Measurements from ENCODE around the gene UBL7.
A peak's percentile ranks its signal among the peaks of the same experiment; 100 is the strongest.

The UBL7 gene

DNA sequence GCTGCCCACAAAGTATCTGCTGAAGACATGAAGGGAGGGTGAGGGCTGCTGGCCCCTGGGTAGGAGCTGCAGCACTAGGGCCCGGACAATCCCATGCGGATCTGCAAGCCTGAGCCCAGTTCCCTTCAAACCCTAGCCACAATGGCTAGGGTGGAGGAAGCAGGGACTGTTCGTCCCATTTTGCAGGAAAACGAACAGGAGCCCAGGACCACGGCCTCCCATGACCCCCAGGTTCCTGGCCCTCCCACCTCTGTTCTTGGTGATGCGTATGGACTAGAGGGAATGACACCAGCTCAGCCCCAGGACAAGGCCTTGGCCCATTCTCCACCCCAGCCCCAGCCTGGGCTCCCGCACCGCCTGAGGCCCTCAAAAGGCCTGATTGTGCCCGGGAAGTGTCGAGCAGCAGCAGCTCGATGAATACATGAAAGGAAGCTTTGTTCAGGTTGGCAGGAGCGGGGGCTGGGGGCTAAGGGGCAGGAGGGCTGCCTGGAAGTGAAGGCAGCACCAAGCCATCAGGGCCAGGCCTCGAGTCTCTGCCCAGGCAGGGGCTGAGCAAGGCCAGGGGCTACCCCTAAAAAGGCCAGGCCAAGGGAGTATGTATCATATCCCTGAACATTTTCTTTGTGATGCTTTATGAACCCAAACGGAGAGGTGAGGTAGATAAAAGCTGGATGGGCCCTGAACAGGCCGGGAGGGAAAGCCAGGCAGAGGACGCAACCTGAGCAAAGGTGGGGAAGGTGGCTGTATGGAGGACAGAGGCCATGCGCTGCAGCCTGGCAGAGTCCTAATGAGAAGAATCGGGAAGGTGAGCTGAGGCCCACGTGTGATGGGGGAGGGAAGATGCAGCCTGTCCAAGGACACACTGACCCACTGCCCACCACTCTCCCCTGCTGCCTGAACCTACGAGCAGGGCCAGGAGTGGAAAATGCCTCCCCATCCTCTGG lies 39.4 kb downstream of the UBL7 start:
- DNase-seq, result no peak

DNA sequence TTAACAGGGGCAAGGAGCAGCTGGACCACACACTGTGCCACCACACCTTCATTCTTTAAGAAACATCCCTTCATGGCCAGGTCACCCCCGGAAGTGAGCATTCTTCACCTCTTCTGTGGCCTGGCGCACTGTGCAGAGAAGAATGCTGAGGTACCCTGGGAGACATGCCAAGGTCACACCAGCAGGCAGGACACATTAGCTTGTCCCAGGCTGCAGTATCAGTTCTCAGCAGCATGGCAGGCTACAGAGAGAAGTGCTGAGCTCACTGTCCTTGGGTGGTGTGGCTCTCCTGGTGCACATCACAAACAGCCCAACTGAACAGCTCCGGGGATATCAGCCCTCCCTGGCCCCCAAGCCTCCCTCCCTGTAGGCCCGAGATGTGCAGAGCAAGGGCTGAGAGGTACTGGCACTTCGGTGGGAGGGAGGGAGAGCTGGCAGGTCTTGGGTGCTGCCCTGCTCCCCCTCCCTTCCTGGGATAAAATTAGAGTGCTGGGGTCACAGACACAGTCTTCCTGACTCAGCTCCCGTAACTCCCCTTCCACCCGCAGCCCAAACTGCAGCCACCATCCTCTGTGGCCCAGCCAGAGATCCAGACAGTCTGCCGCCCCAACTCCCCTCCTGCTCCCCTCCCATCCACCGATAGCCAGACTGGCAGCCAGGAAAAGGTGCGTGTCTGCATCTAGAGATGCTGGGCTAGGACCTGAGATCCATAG lies 40.6 kb downstream of the UBL7 start:
- DNase-seq, result peak; percentile 83

GRCh38 chr15:74419432-74419831 lies 41.5 kb downstream of the UBL7 start:
- DNase-seq, result no peak

- no peak for DNase-seq
Measured at GRCh38 chr15:74418575-74419338, 42.2 kb downstream of the UBL7 start.

GRCh38 chr15:74417670-74418069 lies 43.3 kb downstream of the UBL7 start:
- no peak for DNase-seq

GRCh38 chr15:74417225-74417624 lies 43.7 kb downstream of the UBL7 start:
- DNase-seq, result no peak

DNA sequence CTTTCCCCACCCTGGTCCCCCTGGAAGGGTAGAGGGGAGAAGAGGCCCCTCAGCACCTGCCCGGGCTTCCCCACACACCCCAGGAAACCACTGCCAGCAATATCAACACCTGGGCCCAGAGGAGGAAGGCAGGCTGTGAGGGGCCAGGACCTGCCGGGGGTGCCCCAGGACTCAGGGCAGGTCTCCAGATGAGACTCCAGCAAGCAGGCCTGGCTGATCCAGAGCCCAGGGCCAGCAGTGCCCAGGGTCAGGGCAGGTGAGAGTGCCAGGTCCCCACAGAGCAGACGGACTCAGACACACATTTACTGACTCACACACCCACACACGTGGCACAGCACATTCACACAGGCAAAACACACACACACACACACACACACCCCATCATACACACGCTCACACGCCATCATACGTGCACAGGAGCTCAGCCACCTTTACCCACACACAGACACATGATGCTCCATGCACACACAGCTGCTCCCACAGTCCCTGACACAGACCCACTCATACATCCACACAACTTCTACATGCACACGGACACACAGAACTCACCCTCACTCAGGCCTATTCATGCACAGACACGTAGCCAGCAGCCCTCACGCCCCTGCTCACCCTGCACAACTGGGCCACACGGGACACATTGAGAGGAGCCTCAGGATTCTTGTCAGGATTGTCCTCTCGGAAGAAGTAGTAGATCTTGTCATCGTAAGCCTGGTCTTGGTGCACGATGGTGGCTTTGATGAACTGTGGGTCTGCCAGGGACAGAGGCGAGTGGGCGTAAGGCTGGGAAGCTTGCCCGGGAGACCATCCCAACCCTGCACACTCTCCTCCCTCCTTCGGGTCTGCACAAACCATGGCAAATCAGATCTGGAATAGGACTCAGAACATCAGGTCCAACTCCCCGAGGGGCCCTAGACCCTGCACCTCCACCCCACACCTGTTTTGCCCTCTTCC lies 44.7 kb downstream of the UBL7 start:
- no peak for DNase-seq

DNA sequence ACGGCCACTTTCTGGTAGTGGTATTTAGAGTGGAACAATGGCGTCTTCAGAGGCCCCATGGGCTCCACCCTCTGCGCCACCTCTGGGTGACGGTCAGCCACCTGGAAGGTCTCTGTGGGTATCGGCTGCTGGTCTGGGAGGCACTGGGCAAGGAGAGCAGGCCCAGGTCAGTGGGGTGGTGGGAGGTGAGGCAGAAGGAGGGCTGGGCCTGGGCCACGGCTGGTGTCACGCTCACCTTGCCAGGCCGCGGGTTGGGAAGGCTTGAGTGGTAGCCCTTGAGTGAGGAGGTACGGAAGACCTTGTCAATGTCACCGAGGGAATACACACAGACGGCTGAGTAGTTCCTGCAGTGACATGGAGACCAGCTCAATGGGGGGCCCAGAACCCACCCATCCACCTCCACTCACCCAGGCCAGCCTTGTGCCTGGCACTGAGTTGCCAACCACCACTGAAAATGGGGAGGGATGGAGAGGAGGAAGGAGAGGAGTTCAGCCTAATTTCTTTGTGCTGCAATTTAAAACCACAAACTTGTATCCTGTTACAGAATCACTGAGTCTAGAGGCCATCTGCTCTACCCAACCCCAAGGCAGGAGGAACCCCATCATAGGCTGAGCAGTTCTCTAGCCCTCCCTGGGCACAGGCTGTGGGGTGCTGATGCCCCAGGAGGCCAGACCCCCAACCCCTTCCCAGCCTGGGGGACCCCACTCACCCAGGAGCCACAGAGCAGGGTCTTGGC lies 46.2 kb downstream of the UBL7 start:
- DNase-seq, result no peak

DNA sequence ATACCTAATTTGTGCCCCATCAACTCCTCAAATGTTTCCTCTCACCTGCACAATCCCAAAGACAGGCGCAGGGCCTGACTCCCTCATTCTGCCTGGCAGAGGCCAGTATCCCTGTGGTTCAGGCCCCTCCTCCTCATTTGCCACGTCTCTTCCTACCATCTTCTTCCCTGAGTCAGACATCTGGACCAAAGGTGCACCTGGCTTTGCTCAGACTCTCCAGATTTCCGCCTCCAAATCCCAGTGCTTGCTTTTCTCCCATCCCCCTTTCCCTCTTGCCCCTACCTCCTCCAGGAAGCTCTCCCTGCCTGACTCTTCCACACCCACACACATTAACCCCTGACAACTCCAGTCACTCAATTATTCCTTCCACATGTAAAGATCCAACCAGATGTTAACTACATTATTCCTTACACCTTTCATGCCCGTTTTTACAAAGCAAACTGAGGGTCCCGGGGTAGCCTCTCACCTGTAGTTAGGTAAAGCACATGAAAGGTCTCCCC lies 46.8 kb downstream of the UBL7 start:
- no peak for DNase-seq

- DNase-seq, result no peak
Measured at GRCh38 chr15:74413350-74414080, 47.4 kb downstream of the UBL7 start.

- no peak for DNase-seq
Measured at GRCh38 chr15:74412159-74412558, 48.8 kb downstream of the UBL7 start.

DNA sequence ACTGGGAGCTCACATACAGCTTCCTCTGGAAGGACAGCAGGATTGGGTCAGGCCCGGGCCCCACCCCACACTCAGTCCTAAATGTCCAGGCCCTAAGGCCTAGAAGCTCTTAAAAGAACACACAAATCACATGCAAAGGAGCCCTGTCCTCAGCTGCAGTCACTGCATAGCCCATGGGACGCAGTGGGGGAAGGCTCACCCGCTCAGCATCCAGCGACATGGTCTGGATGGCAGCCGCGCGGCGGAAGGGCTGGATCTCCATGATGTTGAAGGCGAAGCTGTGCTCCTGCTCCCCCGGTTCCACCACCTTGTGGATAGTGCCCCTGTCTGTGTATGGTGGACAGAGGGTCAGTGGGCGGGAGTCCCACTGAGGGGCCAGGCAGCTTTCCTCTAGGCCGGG lies 49.3 kb downstream of the UBL7 start:
- DNase-seq, result no peak

GRCh38 chr15:74410502-74410901 lies 50.5 kb downstream of the UBL7 start:
- DNase-seq, result no peak

DNA sequence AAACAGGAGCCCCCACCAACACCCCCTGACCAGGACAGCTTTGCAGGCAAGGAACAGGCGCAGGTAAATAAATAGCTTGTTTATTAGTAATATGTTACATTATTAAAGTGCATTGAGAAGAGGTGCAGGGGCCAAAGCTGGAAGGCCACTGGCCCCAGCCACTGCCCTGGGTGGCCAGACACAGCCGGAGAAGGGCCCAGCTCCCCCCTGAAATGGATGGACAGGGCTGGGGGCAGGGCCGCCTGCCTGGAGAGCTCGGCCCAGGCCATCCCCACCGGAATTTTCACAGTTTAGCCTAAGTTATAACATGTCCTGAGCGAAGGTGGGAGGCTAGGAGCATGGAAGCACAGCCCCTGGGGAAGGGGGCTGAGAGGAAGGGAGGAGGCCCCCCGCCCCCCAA lies 51.7 kb downstream of the UBL7 start:
- DNase-seq, result no peak

- DNase-seq, result no peak
Measured at GRCh38 chr15:74408815-74409214, 52.1 kb downstream of the UBL7 start.

- DNase-seq, result no peak
Measured at GRCh38 chr15:74408385-74408784, 52.6 kb downstream of the UBL7 start.

DNA sequence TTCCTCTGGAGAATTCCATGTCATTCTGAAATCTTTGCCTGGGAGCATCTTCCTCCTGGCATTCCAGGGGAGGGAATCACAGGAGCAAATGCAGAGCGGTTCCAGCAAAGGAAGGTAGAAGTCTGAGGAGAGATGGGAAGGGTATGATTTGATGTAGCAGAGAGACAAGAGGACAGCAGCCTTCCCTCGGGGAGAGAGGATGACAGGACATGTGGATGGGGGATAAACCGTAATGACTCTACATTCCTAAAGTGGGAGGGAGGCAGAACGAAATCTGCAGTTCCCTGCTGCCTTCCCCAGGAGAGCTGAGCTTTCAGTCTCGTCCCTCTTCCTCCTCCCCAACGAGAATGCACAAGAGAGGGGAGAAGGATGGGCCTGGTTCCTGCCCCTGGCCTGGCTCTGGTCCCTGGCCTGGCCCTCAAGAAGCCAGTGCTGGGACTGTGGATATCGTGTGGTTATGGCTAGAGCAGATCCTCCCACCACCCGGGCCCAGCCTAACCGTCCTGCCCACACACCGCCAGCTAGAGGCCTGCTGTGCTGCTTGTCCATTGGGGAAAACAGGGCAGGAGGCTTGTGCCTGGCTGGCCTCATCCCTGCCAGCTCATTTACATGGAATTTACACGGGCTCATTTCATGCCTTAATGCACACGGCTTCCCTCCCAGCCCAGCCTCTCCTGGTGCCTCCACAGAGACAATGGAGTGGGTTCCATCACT lies 53.8 kb downstream of the UBL7 start:
- DNase-seq, result peak; percentile 53

GRCh38 chr15:74406517-74406916 lies 54.4 kb downstream of the UBL7 start:
- DNase-seq, result no peak

DNA sequence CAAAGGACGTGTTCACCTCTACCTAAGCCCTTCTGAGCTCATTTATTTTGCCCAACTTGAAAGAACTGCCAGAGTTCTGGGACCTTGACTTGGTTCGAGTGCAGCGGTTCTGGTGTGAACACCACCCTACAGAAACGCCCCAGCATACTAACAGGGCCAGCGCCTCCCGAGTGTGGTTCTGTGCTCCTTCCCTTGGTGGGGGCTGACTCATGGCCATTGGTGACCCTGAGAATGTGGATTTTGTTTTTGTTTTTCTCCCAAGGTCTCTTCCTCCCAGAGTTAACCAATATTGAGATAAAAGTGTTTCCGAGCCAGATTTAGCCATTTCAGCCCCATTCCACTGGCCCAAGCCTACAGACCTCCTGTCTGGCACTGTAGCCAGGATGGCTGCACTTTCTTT lies 55.1 kb downstream of the UBL7 start:
- no peak for DNase-seq

- peak; percentile 65 for DNase-seq
Measured at GRCh38 chr15:74403991-74404563, 56.9 kb downstream of the UBL7 start.
